RCC 7860 (cell line): ENCODE data around the gene PRTG.
A peak's percentile ranks its signal among the peaks of the same experiment; 100 is the strongest.
"Not testable (repeated sequence)": the region's sequence is repeated elsewhere in the genome, so short reads cannot be mapped to it uniquely, and the experiment has no call there.

Source experiments
- DNase-seq: peaks from one replicate; pipeline ENCODE4 v3.0.0-alpha.2; 2015; ENCODE audit warnings: low spot score
- FAIRE-seq: peaks from 2 replicates; lab custom pipeline; 2012; peaks lifted over from hg19 to GRCh38; lab: Jason Lieb, UNC

Gene PRTG

GRCh38 chr15:55743729-55744655 is 1.0 kb upstream of the PRTG start:
- no peak for FAIRE-seq

GRCh38 chr15:55742498-55742926 is 440 bp downstream of the PRTG start:
- DNase-seq (no peak), FAIRE-seq (no peak)

More at GRCh38 chr15:55743729-55744655, 1.0 kb upstream of the PRTG start:
- no peak for DNase-seq

GRCh38 chr15:55741833-55742497 is 987 bp downstream of the PRTG start:
- no peak for FAIRE-seq
- DNase-seq = no peak

- DNase-seq = no peak
- FAIRE-seq = no peak
These were observed 1.7 kb downstream of the PRTG start for GRCh38 chr15:55740981-55741832.

- FAIRE-seq (no peak), DNase-seq (no peak)
These were observed 2.5 kb downstream of the PRTG start for GRCh38 chr15:55740359-55740878.

- DNase-seq = no peak
- FAIRE-seq = no peak
These were observed 3.3 kb downstream of the PRTG start for GRCh38 chr15:55739641-55740040.

- FAIRE-seq = no peak
- no peak for DNase-seq
These were observed 4.2 kb downstream of the PRTG start for GRCh38 chr15:55738715-55739114.

GRCh38 chr15:55737373-55737772 is 5.6 kb downstream of the PRTG start:
- FAIRE-seq (peak; percentile 84), DNase-seq (peak; percentile 85)

- no peak for FAIRE-seq
- no peak for DNase-seq
These were observed 6.2 kb downstream of the PRTG start for GRCh38 chr15:55736756-55737155.

- FAIRE-seq = no peak
- DNase-seq = no peak
These were observed 8.3 kb downstream of the PRTG start for GRCh38 chr15:55734641-55735040.

GRCh38 chr15:55733461-55733860 is 9.5 kb downstream of the PRTG start:
- FAIRE-seq = not testable (repeated sequence)

GRCh38 chr15:55721554-55722185 is 21.3 kb downstream of the PRTG start:
- no peak for DNase-seq
- FAIRE-seq = no peak

More at GRCh38 chr15:55733461-55733860, 9.5 kb downstream of the PRTG start:
- not testable (repeated sequence) for DNase-seq

- FAIRE-seq (no peak), DNase-seq (no peak)
These were observed 27.4 kb downstream of the PRTG start for GRCh38 chr15:55715355-55716076.

- no peak for FAIRE-seq
These were observed 28.9 kb downstream of the PRTG start for GRCh38 chr15:55714064-55714463.

GRCh38 chr15:55712363-55712762 is 30.6 kb downstream of the PRTG start:
- no peak for FAIRE-seq
- DNase-seq = no peak

More at GRCh38 chr15:55714064-55714463, 28.9 kb downstream of the PRTG start:
- DNase-seq = no peak

- FAIRE-seq (no peak), DNase-seq (no peak)
These were observed 32.7 kb downstream of the PRTG start for GRCh38 chr15:55710286-55710685.

GRCh38 chr15:55709458-55709857 is 33.5 kb downstream of the PRTG start:
- DNase-seq = no peak
- no peak for FAIRE-seq

- FAIRE-seq (no peak), DNase-seq (no peak)
These were observed 34.2 kb downstream of the PRTG start for GRCh38 chr15:55708720-55709119.

- DNase-seq = no peak
- FAIRE-seq = no peak
These were observed 35.0 kb downstream of the PRTG start for GRCh38 chr15:55707951-55708350.

- FAIRE-seq (no peak), DNase-seq (no peak)
These were observed 35.4 kb downstream of the PRTG start for GRCh38 chr15:55707518-55707917.
